ENCODE data around the gene RXRG.

DNA sequence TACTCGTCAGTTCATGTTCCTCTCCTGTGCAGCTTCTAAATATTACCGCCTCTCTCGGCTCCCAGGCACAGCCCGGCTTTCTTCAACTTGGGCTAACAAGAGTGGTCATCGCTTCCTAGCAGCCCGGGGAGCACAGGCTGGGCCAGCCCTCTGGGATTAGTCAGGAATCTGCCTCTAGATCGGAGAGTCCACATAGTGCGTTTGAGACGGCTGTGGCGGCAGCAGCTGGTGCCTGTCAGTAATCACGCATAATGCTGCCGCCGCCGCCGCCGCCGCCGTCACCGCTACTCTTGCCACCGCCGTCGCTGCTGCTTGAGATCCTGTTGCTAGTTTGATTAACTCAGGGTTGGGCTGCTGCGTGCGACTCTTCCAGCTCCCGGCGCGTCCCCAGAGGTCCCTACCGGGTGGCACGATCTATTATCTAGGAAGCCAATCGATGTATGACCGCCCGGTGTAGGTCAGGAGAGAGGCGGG, at the start of gene RXRG:
- TF ChIP-seq EZH2 (IDR thresholded peaks at IDR 0.05; ENCODE audit: borderline replicate concordance, insufficient read depth, low read depth, low read length, poor library complexity, severe bottlenecking), result no peak
- TF ChIP-seq, protein P1, sequence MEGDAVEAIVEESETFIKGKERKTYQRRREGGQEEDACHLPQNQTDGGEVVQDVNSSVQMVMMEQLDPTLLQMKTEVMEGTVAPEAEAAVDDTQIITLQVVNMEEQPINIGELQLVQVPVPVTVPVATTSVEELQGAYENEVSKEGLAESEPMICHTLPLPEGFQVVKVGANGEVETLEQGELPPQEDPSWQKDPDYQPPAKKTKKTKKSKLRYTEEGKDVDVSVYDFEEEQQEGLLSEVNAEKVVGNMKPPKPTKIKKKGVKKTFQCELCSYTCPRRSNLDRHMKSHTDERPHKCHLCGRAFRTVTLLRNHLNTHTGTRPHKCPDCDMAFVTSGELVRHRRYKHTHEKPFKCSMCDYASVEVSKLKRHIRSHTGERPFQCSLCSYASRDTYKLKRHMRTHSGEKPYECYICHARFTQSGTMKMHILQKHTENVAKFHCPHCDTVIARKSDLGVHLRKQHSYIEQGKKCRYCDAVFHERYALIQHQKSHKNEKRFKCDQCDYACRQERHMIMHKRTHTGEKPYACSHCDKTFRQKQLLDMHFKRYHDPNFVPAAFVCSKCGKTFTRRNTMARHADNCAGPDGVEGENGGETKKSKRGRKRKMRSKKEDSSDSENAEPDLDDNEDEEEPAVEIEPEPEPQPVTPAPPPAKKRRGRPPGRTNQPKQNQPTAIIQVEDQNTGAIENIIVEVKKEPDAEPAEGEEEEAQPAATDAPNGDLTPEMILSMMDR (IDR thresholded peaks at IDR 0.05), result no peak

All from B cell (primary cell).